Activated B cell treated with CpG ODN at 0.5 μM for 24 hours (primary cell): ENCODE results near the gene BTBD1. TPM values are rescaled to one million over a fixed set of nuclear protein-coding genes. Genes with fewer than 3 reads are reported as not detected.

Source experiments
- ATAC-seq: fragments of 200-7000 bp; cut with Tn5 transposase; one replicate; pipeline ENCODE4 v1.10.0; 2021; ENCODE audit warnings: low read depth, mild to moderate bottlenecking, moderate library complexity
- CTCF ChIA-PET: fragments of 350-600 bp; sonication (Branson Sonifier 250); formaldehyde crosslinking; loops from one replicate; lab custom pipeline; 2021; ENCODE audit warnings: antibody characterized with exemption; lab: Charles Lee
- POLR2A ChIA-PET: fragments of 350-600 bp; sonication (Branson Sonifier 250); formaldehyde crosslinking; loops from one replicate; lab custom pipeline; 2021; ENCODE audit warnings: antibody characterized with exemption; lab: Charles Lee
- DNase-seq: peaks from one replicate; pipeline ENCODE4 v3.0.0; 2022
- H3K27ac Mint-ChIP-seq: one replicate; pipeline ENCODE4 v1.8.0; 2020; ENCODE audit warnings: mixed read lengths
- H3K27me3 Mint-ChIP-seq: one replicate; pipeline ENCODE4 v1.8.0; 2021; ENCODE audit warnings: mixed read lengths
- H3K36me3 Mint-ChIP-seq: one replicate; pipeline ENCODE4 v1.8.0; 2021; ENCODE audit warnings: low read depth, mixed read lengths
- H3K4me1 Mint-ChIP-seq: one replicate; pipeline ENCODE4 v1.8.0; 2021; ENCODE audit warnings: mixed read lengths
- H3K4me3 Mint-ChIP-seq: one replicate; pipeline ENCODE4 v1.8.0; 2020; ENCODE audit warnings: mild to moderate bottlenecking, mixed read lengths
- H3K9me3 Mint-ChIP-seq: one replicate; pipeline ENCODE4 v1.8.0; 2020; ENCODE audit warnings: mixed read lengths
- CTCF ChIP-seq: fragments of 200-600 bp; IDR thresholded peaks from one replicate; pipeline ENCODE4 v1.8.0; 2022; ENCODE audit warnings: antibody characterized with exemption, mild to moderate bottlenecking
- intact Hi-C: fragments of 100-400 bp; cut with micrococcal nuclease; formaldehyde crosslinking; loops from one replicate; pipeline ENCODE4 v1.15.1; 2024
- total RNA-seq: library from RNA; stranded (reverse); gene quantifications from 2 replicates; pipeline ENCODE4 v1.2.3, GENCODE V29; 2022

The BTBD1 gene
- total RNA-seq, 1 donor from 2014 or later: 54.2 TPM

GRCh38 chr15:82969353-82969752 lies 97.7 kb downstream of the BTBD1 start:
- Mint-ChIP-seq H3K36me3 (no peaks in the 10 kb centered on the region), H3K27ac (no peak overlapping the region), H3K9me3 (no peaks in the 10 kb centered on the region), H3K27me3 (no peaks in the 10 kb centered on the region), H3K4me3 (no peak overlapping the region), H3K4me1 (no peaks in the 10 kb centered on the region)
- no peak for TF ChIP-seq CTCF
- ChIA-PET POLR2A (no interaction called here), CTCF (no interaction called here)
- no peak for DNase-seq
- ATAC-seq: no peak
- intact Hi-C loops: no loop called here

GRCh38 chr15:82968066-82968465 lies 99.0 kb downstream of the BTBD1 start:
- Mint-ChIP-seq H3K36me3 (no peaks in the 10 kb centered on the region), H3K27ac (no peak overlapping the region), H3K4me3 (no peak overlapping the region), H3K9me3 (no peaks in the 10 kb centered on the region), H3K27me3 (no peaks in the 10 kb centered on the region), H3K4me1 (no peaks in the 10 kb centered on the region)
- ATAC-seq (no peak), DNase-seq (no peak)
- ChIA-PET CTCF (no interaction called here), POLR2A (no interaction called here)
- intact Hi-C loops: no loop called here
- no peak for TF ChIP-seq CTCF

- DNase-seq (no peak), ATAC-seq (no peak)
- H3K9me3 Mint-ChIP-seq: no peaks in the 10 kb centered on the region
- ChIA-PET CTCF (no interaction called here), POLR2A (no interaction called here)
- no peak overlapping the region for H3K4me3 Mint-ChIP-seq
- TF ChIP-seq CTCF: no peak
- H3K4me1 Mint-ChIP-seq: no peaks in the 10 kb centered on the region
- no peaks in the 10 kb centered on the region for H3K36me3 Mint-ChIP-seq
- no peaks in the 10 kb centered on the region for H3K27me3 Mint-ChIP-seq
- no peak overlapping the region for H3K27ac Mint-ChIP-seq
- intact Hi-C loops: no loop called here
These were observed 100.4 kb downstream of the BTBD1 start for GRCh38 chr15:82966671-82967071.

Other genes with a start within 250 kb of the BTBD1 start
- 9.2 and 9.4 TPM in 2 replicates for gene HOMER2, start 114.5 kb downstream of the BTBD1 start, total RNA-seq
- 23.4 and 24.7 TPM in 2 replicates for gene RAMAC, start 81.0 kb downstream of the BTBD1 start, total RNA-seq
- 33.3 and 41.9 TPM in 2 replicates for gene C15orf40, start 55.6 kb downstream of the BTBD1 start, total RNA-seq
- gene TM6SF1, start 40.4 kb upstream of the BTBD1 start, total RNA-seq: 3.9 and 4.1 TPM in 2 replicates
- 1.8 and 3.5 TPM in 2 replicates for gene HDGFL3, start 140.6 kb upstream of the BTBD1 start, total RNA-seq
- gene BNC1, start 217.4 kb upstream of the BTBD1 start, total RNA-seq: not detected in 2 replicates